ENCODE measurements around the gene TRAK1.

TRAK1 gene

DNA sequence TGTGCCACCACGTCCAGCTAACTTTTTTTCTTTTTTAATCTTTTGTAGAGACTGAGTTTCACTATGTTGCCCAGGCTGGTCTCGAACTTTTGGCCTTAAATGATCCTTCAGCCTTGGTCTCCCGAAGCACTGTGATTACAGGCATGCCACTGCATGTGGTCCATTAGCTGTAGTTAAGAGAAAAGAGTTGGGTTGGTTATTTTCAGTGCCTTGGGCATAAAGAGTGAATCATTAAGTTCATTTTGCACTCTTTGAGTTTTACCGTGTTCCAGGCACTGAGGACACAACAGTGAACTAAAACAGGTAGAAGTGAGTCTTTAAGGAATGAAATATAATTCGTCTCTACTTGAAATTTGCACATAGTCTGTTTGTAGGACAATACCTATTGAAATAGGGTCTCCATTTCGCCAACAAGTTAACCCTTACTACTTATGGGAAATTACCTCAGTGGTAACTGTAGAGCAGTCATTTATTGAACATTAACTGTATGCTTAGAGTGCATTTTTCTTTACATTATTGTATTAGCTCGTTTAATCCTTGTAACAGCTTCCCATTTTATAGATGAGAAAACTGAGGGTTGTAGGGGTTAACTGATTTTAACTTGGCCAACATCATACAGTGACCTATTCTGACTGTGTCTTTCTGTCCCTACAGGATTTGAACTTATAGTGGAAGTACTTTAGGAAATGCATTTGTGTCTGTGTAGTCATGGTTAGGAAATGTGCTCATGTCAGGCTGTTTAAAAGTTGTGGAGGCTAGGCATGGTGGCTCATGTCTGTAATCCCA lies 22.7 kb upstream of the TRAK1 start:
- no peak for DNase-seq (ENCODE audit: low read depth in 3 of 3)

DNA sequence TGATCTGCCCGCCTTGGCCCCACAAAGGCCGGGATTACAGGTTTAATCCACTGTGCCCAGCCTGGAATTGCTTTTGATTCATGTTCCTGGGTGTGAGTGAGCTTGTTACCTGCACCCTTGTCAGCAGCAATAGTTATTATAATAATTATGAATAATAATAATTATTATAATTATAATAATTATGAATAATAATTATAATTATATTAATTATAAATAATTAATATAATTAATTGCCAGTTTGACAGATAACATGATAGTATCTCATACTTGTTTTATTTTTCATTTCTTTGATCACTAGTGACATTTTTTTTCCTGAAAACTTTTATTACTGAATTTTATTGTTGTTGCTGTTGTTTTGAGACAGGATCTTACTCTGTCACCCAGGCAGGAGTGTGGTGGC lies 21.1 kb upstream of the TRAK1 start:
- no peak for DNase-seq (ENCODE audit: low read depth in 3 of 3)

DNA sequence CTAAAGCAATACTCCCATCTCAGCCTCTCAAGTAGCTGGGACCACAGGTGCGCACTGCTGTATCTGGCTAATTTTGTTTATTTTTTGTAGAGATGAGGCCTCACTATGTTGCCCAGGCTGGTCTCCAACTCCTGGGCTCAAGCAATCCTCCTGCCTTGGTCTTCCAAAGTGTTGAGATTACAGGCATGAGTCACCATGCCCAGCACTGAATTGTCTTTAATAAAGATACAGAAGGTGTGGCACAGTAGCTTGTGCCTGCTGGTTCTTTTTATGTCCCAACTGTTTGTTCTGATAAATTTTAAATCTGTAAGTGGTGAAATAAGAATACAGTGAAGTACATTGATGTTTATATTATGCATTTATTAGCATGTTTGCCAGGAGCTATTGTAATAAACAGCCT lies 20.6 kb upstream of the TRAK1 start:
- DNase-seq (ENCODE audit: low read depth in 3 of 3): no peak

GRCh38 chr3:42071904-42072812 lies 19.0 kb upstream of the TRAK1 start:
- DNase-seq (ENCODE audit: low read depth in 3 of 3): no peak

DNA sequence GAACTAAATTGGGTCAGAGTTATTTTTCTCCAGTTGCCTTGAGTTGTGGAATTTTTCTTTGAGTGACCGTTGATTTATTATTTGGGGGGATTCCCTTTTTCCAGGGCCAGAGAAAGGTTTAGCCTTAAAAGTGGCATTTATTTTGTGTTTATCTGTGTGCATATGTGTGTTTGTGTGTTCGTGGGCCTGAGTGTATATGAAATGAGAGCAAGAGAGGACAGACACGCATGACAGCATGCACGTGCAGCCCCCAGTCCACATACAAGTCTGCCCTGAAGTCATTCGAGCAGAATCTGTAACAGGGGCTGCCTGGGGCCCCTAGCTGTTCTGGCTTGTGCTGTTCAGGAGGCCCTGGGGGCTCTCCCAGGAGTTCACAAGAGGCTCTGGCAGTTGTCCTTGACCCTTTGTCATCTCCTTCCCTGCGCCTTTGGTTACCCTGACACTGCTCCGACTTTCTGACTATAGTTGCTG lies 18.3 kb upstream of the TRAK1 start:
- no peak for DNase-seq (ENCODE audit: low read depth in 3 of 3)

- DNase-seq (ENCODE audit: low read depth in 3 of 3): no peak
These were observed 13.4 kb upstream of the TRAK1 start for GRCh38 chr3:42077785-42078184.

DNA sequence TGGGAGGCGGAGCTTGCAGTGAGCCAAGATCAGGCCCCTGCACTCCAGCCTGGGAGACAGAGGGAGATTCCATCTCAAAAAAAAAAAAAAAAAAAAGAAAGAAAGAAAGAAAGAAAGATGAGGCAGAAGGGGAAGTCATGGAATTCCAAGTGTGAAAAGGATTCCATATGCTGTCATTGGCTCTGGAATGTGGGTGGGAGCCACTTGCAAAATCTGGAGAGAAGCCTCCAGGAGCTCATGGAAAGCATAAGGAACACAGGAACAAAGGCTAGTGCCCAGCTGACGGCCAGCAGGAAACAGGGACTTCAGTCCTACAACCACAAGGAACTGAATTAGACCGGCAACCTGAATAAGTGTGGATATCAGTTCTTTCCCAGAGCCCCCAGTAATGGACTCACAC lies 12.5 kb upstream of the TRAK1 start:
- no peak for DNase-seq (ENCODE audit: low read depth in 3 of 3)

- DNase-seq (ENCODE audit: low read depth in 3 of 3): no peak
These were observed 11.3 kb upstream of the TRAK1 start for GRCh38 chr3:42079701-42080452.

GRCh38 chr3:42080453-42080872 lies 10.7 kb upstream of the TRAK1 start:
- DNase-seq (ENCODE audit: low read depth in 3 of 3): no peak

DNA sequence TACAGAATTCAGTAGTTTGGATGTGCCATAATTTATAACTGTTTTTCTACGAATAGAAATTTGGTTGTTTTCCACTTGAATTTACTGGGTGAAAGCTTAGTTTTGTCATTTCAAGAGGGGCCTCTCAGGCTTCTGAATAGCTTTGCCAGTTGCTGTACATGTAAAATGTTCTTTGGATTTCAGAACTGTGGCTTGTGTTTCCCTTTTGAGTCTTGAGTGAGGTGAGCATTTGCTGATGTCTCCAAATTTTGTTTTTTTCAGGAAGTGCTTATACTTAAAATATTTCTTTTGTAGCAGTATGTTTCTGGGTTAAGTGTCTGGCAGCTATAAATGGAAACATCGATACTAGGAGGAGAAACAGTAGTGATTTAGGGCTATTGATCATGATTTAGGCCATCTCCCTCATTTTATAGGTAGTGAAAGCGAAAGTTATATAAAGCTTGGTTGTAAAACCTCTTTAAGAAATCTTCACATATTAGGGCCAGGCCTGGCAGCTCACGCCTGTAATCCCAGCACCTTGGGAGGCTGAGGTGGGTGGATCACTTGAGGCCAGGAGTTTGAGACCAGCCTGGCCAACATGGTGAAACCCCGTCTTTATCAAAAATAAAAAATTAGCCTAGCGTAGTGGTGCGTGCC lies 9.2 kb upstream of the TRAK1 start:
- DNase-seq (ENCODE audit: low read depth in 3 of 3): no peak

- no peak for DNase-seq (ENCODE audit: low read depth in 3 of 3)
These were observed 6.6 kb upstream of the TRAK1 start for GRCh38 chr3:42084586-42084985.

- no peak for DNase-seq (ENCODE audit: low read depth in 3 of 3)
These were observed 5.3 kb upstream of the TRAK1 start for GRCh38 chr3:42085641-42086376.

GRCh38 chr3:42088803-42089530 lies 2.2 kb upstream of the TRAK1 start:
- no peak for DNase-seq (ENCODE audit: low read depth in 3 of 3)

DNA sequence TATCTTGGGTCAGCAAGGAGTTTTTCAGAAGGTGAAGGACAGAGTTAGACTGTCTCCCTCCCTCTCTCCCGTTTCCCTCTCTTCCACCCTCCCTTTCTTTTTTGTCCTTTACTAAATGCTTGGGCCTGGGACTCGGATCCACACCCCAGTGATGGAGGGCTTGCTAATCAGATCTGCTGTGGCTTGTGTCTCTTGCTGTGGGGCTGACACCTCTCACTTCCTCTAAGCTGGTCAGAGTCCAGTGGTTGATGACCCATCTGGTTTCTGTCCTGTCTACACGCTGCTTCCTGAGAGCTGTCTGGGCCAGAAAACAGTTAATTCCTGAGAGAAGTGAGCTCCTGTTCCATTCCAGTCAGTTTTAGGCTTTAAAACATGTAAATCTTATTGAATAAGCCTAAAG lies 849 bp downstream of the TRAK1 start:
- DNase-seq (ENCODE audit: low read depth in 3 of 3): no peak

- DNase-seq (ENCODE audit: low read depth in 3 of 3): no peak
These were observed 3.0 kb downstream of the TRAK1 start for GRCh38 chr3:42094128-42094527.

- no peak for DNase-seq (ENCODE audit: low read depth in 3 of 3)
These were observed 3.7 kb downstream of the TRAK1 start for GRCh38 chr3:42094691-42095391.

GRCh38 chr3:42095540-42095939 lies 4.4 kb downstream of the TRAK1 start:
- DNase-seq (ENCODE audit: low read depth in 3 of 3): no peak

- DNase-seq (ENCODE audit: low read depth in 3 of 3): peak in 1 of 3 donors; percentile 22
These were observed 5.8 kb downstream of the TRAK1 start for GRCh38 chr3:42096796-42097565.

GRCh38 chr3:42097566-42097946 lies 6.4 kb downstream of the TRAK1 start:
- DNase-seq (ENCODE audit: low read depth in 3 of 3): no peak
